ENCODE measurements around the gene CMIP. TPM values are rescaled to one million over a fixed set of nuclear protein-coding genes. Genes with fewer than 3 reads are reported as not detected.

Gene CMIP
- polyA plus RNA-seq, 3 donors, result 0.85 to 61.9 (median 0.93) TPM

GRCh38 chr16:81607006-81607405, 162.4 kb downstream of the CMIP start:
- Histone ChIP-seq H3K4me1 (ENCODE audit: control insufficient read depth in 1 of 2, insufficient read depth in 2 of 2, low read length in 2 of 2) (peaks cover 3 to 6% of the 10 kb centered on the region in 2 donors), H3K36me3 (replicated peaks in 1 of 2; ENCODE audit: control insufficient read depth in 1 of 2, insufficient read depth in 2 of 2, low read length in 2 of 2) (peaks cover 41 to 73% of the 10 kb centered on the region in 2 donors), H4K20me1 (ENCODE audit: insufficient read depth, low read length) (peaks cover 100% of the 10 kb centered on the region), H2AFZ (ENCODE audit: insufficient read depth, low read depth, low read length, poor library complexity, severe bottlenecking) (no peak overlapping the region), H3K4me3 (replicated peaks in 1 of 3; ENCODE audit: low read depth in 2 of 3, low read length in 3 of 3) (no peak overlapping the region), H3K4me2 (replicated peaks; ENCODE audit: extremely low read depth, low read length, poor library complexity, severe bottlenecking) (no peak overlapping the region), H3K79me2 (ENCODE audit: insufficient read depth, low read length) (peaks cover 68% of the 10 kb centered on the region), H3K9me3 (replicated peaks in 1 of 2; ENCODE audit: control insufficient read depth in 1 of 2, insufficient read depth in 1 of 2, low read length in 2 of 2) (no peaks in the 10 kb centered on the region), H3K27me3 (ENCODE audit: control insufficient read depth in 2 of 2, insufficient read depth in 2 of 2, low read length in 2 of 2) (no peaks in the 10 kb centered on the region), H3K9ac (ENCODE audit: insufficient read depth, low read length, poor library complexity, severe bottlenecking) (no peak overlapping the region), H3K27ac (ENCODE audit: low read depth in 1 of 2, low read length in 2 of 2) (no peak overlapping the region)
- Mint-ChIP-seq H3K36me3 (peaks cover 59 to 63% of the 10 kb centered on the region in 2 donors), H3K9me3 (peaks cover 0 to 4% (median 0%) of the 10 kb centered on the region in 7 donors), H3K27ac (peak overlapping the region in 5 of 7 donors; percentile 1 to 81 (median 39)), H3K4me1 (peaks cover 23% of the 10 kb centered on the region), H3K4me3 (peak overlapping the region in 1 of 2 donors; percentile 6), H3K27me3 (ENCODE audit: low read depth in 3 of 3) (peaks cover 0 to 4% (median 0%) of the 10 kb centered on the region in 3 donors)
- 98% methylated on average over 8 of the region's 12 CpGs for WGBS (ENCODE audit: insufficient coverage)
- no peak for TF ChIP-seq CTCF (IDR thresholded peaks at IDR 0.05)
- intact Hi-C loops (cut with micrococcal nuclease), result no loop called here
- DNase-seq, result no peak

- no peak for TF ChIP-seq CTCF (IDR thresholded peaks at IDR 0.05)
- H3K4me1 ChIP-seq (ENCODE audit: control insufficient read depth in 1 of 2, insufficient read depth in 2 of 2, low read length in 2 of 2), result peaks cover 3 to 6% of the 10 kb centered on the region in 2 donors
- H4K20me1 ChIP-seq (ENCODE audit: insufficient read depth, low read length), result peaks cover 100% of the 10 kb centered on the region
- no peak overlapping the region for H2AFZ ChIP-seq (ENCODE audit: insufficient read depth, low read depth, low read length, poor library complexity, severe bottlenecking)
- no peaks in the 10 kb centered on the region for H3K27me3 ChIP-seq (ENCODE audit: control insufficient read depth in 2 of 2, insufficient read depth in 2 of 2, low read length in 2 of 2)
- no peak overlapping the region for H3K9ac ChIP-seq (ENCODE audit: insufficient read depth, low read length, poor library complexity, severe bottlenecking)
- peaks cover 67 to 69% of the 10 kb centered on the region in 2 donors for H3K36me3 Mint-ChIP-seq
- no peak overlapping the region for H3K4me2 ChIP-seq (replicated peaks; ENCODE audit: extremely low read depth, low read length, poor library complexity, severe bottlenecking)
- H3K9me3 Mint-ChIP-seq, result peaks cover 0 to 3% (median 0%) of the 10 kb centered on the region in 7 donors
- peaks cover 49 to 83% of the 10 kb centered on the region in 2 donors for H3K36me3 ChIP-seq (replicated peaks in 1 of 2; ENCODE audit: control insufficient read depth in 1 of 2, insufficient read depth in 2 of 2, low read length in 2 of 2)
- H3K4me3 ChIP-seq (replicated peaks in 1 of 3; ENCODE audit: low read depth in 2 of 3, low read length in 3 of 3), result no peak overlapping the region
- H3K9me3 ChIP-seq (replicated peaks in 1 of 2; ENCODE audit: control insufficient read depth in 1 of 2, insufficient read depth in 1 of 2, low read length in 2 of 2), result no peaks in the 10 kb centered on the region
- intact Hi-C loops (cut with micrococcal nuclease), result no loop called here
- no peak overlapping the region for H3K4me3 Mint-ChIP-seq
- H3K27me3 Mint-ChIP-seq (ENCODE audit: low read depth in 3 of 3), result peaks cover 0 to 4% (median 0%) of the 10 kb centered on the region in 3 donors
- H3K4me1 Mint-ChIP-seq, result peaks cover 23% of the 10 kb centered on the region
- H3K27ac ChIP-seq (ENCODE audit: low read depth in 1 of 2, low read length in 2 of 2), result peak overlapping the region in 1 of 2 donors; percentile 74
- DNase-seq, result no peak
- peaks cover 63% of the 10 kb centered on the region for H3K79me2 ChIP-seq (ENCODE audit: insufficient read depth, low read length)
- WGBS (ENCODE audit: insufficient coverage), result 100% methylated on average over 1 of the region's 6 CpGs
- peak overlapping the region; percentile 76 to 91 (median 81) for H3K27ac Mint-ChIP-seq
Measured at GRCh38 chr16:81607805-81608522, 163.4 kb downstream of the CMIP start.

Data from CD14-positive monocyte (primary cell).